GM18519 (cell line): Measurements from ENCODE around the gene KRT84.

Experiments used
- ATAC-seq: cut with Tn5 transposase; IDR thresholded peaks from one replicate; pipeline ENCODE4 v1.9.1; 2021; ENCODE audit warnings: mild to moderate bottlenecking, moderate library complexity; ENCODE audit not compliant: unreplicated experiment, low FRiP score

KRT84 gene

DNA sequence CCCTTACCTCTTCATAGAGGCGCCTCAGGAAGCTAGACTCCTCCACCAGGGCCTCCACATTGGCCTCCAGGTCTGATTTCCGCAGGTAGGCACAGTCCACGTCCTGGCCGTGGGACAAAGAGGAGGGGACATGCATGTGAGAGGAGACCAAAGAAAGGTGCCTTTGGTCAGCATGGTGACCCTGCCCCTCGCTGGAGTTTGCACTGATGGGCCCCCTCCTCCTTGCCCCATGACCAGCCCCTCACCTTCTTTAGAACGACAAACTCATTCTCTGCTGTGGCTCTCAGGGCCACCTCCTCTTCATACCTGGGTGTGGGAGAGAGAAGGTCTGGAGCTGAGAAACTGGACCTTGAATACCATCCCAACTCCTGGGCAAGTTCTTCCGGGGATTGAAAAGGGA is 21.4 kb downstream of the KRT84 start:
- no peak for ATAC-seq

DNA sequence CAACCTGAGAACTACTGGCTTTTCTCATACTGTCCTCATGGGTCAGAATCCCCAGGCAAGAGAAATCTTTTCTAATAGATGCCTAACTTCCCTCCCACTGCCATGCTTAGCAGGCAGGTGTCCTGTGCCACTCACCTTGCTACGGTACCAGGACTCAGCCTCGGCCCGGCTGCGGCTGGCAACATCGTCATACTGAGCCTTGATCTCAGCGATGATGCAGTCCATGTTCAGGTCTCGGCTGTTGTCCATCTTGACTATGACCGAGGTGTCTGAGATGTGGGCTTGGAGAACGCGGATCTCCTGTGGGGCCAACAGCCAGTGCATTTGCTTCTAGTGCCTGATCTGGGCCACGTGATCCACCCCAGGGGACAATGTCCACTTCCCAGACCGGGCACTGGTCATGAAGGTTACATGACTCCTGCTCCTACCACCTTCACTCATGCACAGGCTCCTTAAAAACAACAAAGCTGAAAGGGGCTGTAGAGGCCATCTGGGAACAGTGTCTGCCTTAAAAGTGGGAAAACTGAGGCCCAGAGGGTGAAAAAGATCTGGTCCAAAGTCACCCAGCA is 22.3 kb downstream of the KRT84 start:
- no peak for ATAC-seq

DNA sequence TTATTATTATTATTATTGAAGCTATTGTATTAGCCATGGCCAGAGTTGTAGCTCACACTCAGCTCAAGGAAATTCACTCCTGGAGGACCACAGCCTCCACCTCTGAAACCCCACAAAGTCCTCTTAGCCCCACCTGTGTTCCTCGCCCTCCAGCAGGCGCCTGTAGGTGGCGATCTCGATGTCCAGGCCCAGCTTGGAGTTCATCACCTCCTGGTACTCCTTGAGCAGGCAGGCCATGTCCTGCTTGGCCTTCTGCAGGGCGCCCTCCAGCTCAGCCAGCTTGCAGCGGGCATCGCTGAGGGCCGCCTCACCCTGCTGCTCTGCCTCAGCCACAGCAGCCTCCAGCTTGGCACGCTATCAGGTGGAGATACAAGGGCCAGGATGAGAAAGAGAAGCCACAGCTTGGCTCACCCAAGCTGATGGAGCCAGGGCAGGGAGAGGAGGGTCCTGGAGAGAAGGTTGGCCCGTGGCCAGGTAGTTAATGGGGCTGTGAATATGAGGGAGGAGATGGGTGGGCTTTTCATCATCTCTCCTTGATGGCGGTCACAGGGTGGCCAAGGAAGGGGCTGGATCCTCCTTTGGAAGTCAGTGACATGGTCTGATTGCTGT is 23.2 kb downstream of the KRT84 start:
- no peak for ATAC-seq

DNA sequence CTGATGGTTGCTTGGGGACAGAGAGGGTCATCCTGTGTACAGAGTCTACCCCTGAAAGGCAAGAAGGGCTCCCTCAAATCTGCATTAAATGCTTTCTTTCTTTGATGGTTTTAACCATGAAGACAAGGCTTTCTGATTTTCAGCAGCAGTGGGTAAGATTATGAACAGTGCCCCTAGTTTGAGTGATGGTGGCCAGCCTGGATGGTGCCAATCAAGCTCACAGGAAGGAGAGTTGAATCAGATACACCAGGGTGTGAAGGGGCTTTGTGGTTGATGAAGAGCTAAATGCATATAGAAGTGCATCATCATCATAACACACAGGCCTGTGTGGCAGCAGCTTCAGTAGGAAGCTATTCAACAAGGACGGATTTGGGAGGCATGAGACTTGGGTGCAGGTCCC is 23.9 kb downstream of the KRT84 start:
- no peak for ATAC-seq

DNA sequence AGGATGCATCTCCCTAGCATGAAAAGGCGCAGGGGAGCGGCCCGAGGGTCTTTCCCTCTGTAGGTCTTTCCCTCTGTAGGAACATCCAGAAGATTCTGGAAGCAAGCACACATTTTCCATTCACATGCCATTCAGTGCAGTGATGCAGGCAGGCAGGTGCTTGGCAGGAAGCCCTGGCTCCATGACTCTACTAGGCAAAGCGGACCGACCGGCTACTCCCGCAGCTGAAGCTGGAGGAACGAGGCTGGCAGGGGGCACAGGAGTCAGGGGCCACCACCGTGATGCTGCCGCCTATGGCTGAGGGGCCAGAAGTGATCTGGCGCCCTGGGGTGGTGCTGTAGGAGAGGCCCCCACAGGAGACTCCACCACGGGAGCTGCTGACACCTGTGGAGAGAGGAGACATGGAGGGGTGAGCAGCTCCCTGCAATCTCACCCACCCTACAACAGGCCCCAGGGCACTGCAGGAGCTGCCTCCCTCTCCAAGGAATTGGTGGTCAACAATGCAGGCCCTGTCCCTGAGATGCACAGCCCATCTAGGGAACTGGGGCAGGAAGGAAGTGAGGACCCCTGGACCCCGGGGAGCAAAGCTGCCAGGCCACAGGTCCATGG is 24.7 kb downstream of the KRT84 start:
- no peak for ATAC-seq

DNA sequence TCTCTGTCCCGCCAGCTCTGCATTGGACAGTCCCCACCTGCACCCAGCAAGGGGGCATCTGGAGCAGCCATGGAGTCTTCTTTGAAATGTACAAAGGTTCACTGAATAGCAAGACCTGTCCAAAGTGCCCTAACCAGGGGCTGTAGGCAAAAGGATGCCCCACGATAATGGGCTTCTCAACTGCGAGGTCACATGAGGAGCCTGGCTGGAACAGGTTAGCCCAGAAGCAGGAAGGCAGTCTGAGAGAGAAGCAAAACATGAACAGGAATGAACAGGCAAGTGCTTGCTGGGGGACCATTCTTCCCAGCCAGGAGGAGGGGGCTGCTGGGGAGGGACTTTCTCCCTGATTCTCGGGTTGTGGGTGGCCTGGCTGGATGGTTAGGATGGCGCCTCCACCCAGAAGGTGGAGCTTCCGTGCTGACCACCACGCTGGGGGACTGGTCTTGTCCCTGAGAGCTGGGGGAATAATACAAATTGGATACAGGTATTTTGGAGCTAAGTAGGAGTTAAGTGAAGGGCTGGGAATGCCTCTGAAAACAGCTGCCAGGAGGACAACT is 25.3 kb downstream of the KRT84 start:
- ATAC-seq, result no peak

DNA sequence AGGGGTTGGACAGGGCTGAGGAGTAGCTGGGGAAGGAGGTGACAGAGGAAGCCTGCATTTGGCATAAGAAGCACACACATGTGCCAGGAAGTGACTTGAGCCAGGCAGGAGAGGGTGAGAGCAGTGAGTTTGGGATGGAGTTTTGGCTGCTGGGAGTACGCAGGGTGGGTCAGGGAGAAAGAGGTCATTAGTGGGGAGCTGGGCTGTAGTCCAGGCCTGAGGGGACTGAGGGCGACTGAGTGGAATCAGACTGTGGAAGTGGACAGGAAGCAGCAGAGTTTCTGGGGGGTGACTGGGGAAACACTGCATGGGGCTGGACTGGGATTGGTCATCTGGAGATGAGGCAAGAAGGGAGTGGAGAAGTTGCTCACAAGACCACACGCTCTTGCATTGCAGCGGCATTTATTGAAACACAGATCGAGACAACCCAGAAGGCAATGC is 25.8 kb downstream of the KRT84 start:
- ATAC-seq, result no peak

DNA sequence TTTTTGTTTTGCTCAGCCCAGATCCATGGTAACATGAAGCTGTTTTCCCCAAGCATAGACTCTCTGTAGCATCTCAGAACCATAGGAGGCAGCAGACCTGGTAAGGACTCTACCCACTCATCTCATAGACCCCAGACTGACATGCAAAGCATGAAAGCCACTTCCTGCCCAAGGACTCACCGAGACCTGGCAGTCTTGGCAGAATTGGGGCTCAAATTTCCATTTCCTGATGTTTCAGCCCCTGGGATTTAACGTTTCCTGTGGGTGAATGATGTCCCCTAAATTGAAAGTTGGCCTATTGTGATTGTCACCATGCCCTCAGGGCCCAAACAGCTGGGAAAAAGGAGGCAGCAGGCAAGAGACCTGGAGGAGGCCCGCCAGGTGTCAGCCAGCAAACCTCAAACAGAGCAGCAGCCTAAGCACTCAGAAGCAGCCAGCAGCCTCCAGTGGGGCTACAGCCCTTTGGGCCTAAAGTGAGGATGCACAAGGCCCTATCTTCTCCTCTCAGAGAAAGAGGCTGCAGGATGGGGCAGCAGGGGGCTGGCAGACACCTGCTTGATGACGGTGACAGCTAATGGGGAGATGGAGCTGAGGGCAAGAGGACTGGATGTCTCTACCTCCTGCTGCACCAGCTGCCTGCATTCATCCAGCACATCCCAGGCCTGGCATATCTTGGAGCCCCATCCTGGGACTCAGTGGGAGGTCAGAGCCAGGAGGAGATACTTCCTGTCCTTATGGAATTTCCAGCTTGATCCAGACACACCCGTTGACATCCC is 26.7 kb downstream of the KRT84 start:
- ATAC-seq, result peak; percentile 86

DNA sequence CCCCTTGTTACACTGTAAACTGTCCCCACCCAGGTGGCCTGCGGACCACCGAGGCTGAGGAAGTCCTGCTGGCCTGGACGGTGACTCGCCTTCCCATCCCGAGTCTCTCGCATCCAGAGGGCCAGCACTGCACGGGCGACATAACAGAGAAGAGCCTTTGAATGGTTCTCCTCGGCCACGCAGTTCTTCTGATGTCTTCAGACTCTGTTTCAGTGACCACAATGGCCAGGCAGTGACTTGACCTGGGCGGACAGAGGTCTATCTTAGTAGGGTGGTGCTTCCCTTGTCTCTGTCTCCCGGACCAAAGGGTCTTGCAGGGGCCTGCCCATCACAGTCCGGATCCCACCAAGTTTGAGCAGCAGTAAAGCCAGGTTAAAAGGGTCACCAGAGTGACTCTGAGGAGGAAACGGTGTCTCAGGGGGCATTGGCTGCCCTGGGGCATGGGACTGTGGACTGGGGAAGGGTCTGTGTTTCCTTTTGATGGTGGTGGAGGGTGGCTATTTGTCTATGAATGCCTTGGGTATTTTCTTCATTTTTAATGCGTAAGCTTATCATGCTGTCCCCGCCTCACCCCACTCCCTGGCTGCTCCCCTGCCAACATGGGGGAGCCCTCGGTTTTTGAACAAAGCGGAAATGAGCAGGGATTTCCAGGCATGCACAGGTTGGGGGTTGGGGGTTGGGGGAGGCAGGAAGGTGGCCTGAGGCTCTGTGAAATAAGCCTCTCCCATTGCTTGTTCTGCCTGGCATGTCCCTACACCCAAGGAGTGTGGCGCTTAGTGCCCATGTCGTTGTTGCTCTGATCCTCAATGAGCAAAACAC is 28.5 kb downstream of the KRT84 start:
- no peak for ATAC-seq

DNA sequence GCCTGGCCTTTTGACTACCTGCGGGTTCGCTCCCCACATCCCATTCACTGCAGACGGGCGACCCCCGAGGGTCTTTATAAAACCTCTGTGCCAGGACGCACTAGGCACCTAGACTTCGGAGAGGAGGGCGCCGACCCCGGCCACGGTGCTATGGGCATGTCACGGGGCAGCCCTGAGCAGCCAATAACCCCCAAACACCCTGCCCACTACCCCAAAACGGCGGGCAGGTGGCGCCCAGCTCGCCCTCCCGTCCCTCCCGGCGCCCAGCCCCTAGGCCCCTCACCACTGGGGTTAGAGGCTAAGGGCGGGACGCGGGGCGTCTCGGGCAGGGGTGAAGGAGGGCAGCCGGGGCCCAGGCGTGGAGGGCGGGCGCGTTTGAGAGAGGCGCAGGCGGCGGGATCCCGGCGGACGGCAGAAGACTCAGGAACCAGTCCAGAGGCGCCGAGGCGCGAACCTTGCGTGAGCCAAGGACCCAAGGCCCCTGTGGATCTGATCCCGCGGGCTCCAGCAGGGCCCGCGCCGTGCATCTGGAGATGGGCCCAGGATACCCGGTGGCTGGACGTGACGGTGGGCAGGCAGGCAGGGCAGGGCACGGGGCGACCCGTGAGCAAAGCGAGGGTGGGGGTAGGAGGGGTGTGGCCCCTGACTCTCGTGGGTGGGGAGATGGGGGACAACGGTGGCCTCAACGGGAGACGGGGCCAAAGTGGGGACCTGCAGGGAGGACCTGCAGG is 29.3 kb downstream of the KRT84 start:
- no peak for ATAC-seq

DNA sequence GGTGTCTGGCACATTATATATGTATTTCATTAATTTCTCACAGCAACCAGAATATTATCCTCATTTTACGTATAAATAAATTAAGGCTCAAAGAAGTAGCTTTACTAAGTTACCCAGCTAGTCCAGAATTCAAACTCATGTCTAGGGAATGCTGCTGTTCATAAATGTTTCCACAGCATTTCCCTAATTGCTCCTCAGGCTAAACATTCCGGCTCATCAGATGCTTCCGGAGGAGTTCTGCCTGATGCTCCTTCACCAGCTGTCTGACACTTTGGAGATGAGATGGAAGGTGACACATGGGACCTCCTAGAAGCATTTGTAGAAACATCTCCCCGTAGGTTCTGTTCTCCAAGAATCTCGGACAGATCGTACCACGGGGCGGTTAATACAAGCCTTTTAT is 30.3 kb downstream of the KRT84 start:
- no peak for ATAC-seq

DNA sequence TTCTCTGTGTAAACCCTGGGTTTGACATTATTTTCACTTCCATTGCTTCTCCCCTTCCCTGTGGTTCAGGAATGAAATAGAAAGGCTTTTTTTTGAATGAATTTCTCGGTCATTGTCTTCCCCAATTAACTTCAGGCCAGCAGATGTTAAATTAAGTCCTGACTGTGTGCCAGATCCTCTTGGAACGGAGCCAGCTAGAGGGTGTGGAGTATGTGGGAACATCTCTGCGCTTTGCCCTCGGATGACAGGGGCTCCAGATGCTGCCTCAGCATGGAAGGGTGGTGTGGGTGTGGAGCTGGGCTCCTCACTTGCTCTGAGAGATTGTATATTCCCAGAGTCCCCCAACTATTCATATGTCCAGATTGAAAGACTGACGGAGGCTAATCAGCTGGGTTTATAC is 31.3 kb downstream of the KRT84 start:
- no peak for ATAC-seq

DNA sequence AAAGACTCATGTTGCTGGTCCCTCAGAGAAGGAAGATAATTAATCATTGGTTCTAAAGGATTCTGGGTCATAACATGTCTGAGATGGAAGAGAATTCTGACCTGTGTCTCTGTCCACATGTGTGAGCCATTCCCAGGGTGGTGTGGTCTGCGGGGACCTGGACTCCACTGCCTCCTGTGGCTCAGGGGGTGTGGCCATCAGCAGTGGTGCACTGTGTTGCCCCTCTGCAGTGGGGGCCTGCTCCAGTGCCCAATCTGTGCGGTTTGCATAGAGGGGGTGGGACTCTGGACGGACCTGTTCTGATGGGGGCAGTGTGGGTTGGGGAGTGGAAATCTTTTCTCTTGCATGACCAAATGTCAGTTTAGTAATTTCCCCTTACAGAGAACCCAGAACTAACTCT is 31.7 kb downstream of the KRT84 start:
- no peak for ATAC-seq

DNA sequence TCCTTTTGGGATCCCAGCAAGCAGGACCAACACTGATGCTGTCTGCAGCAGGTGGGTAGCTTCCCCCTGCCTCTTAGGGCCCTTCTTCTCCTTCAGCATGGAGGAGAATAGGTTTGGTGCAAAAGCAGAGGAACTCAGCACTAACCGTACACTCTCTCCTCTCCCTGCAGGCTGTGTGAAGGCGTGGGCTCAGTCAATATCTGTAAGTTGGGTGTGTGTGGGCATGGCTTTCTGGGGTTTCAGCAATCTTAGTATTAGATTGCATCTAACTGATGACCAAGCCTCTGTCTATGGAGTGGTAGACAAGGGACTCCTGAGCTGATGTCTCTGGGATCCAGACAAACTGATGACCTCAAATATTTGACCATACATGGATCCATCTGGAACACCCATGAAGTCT is 32.5 kb downstream of the KRT84 start:
- no peak for ATAC-seq

DNA sequence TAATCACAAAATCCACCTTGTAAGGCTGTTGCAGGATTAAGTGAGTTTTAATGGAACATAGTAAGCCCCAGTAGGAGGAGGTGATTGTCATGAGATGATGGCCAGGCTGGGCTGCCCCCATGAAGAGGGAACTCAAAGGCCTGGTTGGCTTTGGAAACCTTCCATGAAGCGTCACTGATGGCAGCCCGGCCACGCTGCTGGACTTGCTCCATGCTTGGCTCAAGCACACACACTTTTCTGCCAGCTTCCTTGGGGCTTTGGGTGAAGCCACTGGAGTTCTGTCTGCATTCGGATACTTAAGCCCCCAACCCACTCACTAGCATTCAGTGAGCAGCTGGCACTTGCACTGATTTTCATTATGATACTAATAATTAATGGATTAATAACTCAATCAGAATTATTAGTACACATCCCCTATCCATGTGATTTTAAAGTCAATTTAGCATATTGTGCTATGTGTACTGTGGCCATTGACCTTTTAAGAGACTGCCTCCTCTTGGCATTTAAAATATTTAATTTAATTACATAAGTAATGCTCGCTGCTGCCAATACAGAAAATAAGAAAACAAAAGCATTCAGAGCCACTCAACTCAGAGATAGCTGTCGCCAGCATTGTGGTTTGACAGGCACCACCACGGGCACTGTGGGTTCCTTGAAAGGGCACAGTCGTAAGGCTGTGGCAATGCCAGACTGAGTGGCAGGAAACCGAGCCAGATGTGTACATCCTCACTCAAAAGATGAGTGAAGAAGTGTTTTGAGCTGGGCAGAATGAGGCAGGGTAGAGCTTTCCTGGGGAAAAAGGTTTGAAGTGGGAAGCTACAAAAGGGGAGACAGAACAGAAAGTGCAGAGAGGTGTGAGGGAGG is 34.0 kb downstream of the KRT84 start:
- no peak for ATAC-seq

DNA sequence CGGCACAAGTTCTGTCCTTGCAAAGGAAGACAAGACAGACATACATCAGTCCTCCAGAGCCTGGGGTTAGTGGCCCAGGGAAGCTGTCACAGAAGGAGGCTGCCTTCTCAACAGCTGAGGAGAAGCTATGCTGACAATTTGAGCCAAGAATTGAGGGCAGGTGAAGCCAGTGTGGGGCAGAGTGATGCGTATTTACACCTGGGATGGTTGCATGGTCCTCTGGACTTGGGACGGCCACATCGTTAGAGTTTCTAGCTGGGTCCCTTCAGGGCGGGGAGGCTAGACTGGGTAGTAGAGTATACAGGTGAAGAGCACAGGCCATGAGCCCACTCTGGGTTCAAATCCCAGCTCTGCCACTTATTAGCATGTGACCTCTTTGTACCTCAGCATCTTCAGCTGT is 34.7 kb downstream of the KRT84 start:
- no peak for ATAC-seq

DNA sequence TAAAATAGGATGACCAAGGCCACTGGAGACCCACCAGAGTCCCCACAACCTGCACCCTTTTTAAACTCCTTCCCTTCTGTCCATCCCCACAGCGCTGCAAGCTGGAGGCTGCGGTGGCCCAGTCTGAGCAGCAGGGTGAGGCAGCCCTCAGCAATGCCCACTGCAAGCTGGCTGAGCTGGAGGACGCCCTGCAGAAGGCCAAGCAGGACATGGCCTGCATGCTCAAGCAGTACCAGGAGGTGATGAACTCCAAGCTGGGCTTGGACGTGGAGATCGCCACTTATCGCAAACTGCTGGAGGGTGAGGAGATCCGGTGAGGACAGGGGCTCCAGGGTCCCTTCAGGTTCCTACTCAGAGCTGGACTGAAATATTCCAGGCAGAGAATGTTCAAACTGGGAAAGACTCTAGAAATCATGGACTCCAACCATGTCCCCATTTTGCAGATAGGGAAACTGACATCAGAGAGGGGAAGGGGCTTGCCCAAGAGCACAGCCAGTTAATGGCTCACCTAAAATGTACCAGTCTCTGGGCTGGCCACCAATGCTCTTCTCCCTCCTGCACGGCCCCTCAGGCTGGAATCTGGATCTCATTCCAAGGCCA is 35.3 kb downstream of the KRT84 start:
- ATAC-seq, result no peak

DNA sequence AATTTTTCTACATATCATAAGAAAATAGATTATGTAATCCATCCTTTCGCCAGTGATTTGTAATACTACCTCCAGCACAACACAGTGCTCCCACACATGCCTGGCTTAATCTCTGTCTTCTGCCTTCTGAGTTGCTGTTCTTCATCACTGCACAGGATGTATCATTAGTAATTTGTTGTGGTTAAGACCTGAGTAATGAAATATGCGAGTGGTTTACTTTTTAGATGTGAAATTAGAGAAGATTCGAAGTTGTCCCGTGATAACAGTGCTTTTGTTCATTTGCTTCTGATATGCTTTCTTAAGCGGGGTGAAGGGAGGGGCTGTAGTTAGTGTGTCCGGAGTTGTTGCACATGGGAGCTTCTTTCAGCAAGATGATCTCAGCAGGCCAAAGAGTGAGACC is 36.3 kb downstream of the KRT84 start:
- ATAC-seq, result no peak
